ENCODE measurements around the gene LRG1. TPM values are rescaled to one million over a fixed set of nuclear protein-coding genes. Genes with fewer than 3 reads are reported as not detected.

Gene LRG1
- total and polyA plus RNA-seq, 2 of the 13 experiments (the other 11 are each of a cell fraction or from before 2014, with no cell fraction given) = 12.0 to 39.3 TPM

DNA sequence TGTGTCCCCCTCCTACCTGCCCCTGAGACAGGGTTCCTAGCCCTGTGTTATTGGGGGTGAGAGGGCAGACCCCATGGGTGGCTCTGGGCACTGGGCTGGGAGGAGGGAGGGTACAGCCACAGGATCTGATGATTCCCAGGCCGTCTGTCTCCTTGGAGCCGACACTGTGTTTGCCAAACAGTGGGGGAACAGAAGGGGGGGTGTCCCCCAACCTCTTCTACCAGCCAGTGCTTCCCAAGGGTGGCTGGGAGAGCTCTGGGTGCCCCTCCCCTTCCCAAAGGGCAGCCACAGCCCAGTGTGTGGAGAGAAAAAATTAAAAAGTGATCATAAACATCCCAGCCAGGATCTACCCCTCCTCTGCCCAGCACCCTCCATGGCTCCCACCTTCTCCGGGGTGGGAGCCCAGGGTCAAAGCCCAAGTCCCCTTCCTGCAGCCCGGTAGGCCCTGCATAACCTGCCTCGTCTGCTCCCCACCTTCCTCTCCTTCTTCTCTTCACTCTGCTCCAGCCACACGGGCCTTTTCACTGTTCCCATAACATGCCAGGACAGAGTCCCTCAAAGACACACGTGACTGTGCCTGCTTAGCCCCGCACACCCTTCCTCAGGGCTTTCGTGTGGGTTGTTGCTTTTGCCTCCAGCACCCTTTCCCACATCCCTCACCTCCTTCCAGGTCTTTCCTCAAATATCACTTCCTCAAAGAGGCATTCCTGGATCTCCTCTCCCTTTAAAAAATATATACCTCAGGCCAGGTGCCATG is 20.1 kb downstream of the LRG1 start (continued):
- TF ChIP-seq CSRNP2 (CRISPR knock-in tag; conservative IDR thresholded peaks at IDR 0.05; ENCODE audit: low read depth) (no peak), CREB1 (IDR thresholded peaks at IDR 0.05) (no peak), CREB1 (CRISPR knock-in tag; IDR thresholded peaks at IDR 0.05) (no peak), ZNF574 (CRISPR knock-in tag; IDR thresholded peaks at IDR 0.05) (0 out of 2 replicates have a peak, but pooled peaks have one; percentile 10), ZNF841 (CRISPR knock-in tag; IDR thresholded peaks at IDR 0.05; ENCODE audit: borderline replicate concordance) (no peak), ZNF598 (CRISPR knock-in tag; IDR thresholded peaks at IDR 0.05; ENCODE audit: borderline replicate concordance) (no peak), SRF (IDR thresholded peaks at IDR 0.05; ENCODE audit: low read depth, low read length) (no peak), TBX3 (IDR thresholded peaks at IDR 0.05; ENCODE audit: borderline replicate concordance) (no peak), ZNF543 (CRISPR knock-in tag; IDR thresholded peaks at IDR 0.05) (no peak), REL (CRISPR knock-in tag; conservative IDR thresholded peaks at IDR 0.05) (no peak), MZF1 (CRISPR knock-in tag; IDR thresholded peaks at IDR 0.05; ENCODE audit: borderline replicate concordance) (no peak)
- TF ChIP-seq, protein P1, sequence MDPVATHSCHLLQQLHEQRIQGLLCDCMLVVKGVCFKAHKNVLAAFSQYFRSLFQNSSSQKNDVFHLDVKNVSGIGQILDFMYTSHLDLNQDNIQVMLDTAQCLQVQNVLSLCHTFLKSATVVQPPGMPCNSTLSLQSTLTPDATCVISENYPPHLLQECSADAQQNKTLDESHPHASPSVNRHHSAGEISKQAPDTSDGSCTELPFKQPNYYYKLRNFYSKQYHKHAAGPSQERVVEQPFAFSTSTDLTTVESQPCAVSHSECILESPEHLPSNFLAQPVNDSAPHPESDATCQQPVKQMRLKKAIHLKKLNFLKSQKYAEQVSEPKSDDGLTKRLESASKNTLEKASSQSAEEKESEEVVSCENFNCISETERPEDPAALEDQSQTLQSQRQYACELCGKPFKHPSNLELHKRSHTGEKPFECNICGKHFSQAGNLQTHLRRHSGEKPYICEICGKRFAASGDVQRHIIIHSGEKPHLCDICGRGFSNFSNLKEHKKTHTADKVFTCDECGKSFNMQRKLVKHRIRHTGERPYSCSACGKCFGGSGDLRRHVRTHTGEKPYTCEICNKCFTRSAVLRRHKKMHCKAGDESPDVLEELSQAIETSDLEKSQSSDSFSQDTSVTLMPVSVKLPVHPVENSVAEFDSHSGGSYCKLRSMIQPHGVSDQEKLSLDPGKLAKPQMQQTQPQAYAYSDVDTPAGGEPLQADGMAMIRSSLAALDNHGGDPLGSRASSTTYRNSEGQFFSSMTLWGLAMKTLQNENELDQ (CRISPR knock-in tag; IDR thresholded peaks at IDR 0.05; ENCODE audit: borderline replicate concordance) = no peak
- TF ChIP-seq, protein P2, sequence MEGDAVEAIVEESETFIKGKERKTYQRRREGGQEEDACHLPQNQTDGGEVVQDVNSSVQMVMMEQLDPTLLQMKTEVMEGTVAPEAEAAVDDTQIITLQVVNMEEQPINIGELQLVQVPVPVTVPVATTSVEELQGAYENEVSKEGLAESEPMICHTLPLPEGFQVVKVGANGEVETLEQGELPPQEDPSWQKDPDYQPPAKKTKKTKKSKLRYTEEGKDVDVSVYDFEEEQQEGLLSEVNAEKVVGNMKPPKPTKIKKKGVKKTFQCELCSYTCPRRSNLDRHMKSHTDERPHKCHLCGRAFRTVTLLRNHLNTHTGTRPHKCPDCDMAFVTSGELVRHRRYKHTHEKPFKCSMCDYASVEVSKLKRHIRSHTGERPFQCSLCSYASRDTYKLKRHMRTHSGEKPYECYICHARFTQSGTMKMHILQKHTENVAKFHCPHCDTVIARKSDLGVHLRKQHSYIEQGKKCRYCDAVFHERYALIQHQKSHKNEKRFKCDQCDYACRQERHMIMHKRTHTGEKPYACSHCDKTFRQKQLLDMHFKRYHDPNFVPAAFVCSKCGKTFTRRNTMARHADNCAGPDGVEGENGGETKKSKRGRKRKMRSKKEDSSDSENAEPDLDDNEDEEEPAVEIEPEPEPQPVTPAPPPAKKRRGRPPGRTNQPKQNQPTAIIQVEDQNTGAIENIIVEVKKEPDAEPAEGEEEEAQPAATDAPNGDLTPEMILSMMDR (CRISPR knock-in tag; IDR thresholded peaks at IDR 0.05) = no peak
- TF ChIP-seq, protein P3, sequence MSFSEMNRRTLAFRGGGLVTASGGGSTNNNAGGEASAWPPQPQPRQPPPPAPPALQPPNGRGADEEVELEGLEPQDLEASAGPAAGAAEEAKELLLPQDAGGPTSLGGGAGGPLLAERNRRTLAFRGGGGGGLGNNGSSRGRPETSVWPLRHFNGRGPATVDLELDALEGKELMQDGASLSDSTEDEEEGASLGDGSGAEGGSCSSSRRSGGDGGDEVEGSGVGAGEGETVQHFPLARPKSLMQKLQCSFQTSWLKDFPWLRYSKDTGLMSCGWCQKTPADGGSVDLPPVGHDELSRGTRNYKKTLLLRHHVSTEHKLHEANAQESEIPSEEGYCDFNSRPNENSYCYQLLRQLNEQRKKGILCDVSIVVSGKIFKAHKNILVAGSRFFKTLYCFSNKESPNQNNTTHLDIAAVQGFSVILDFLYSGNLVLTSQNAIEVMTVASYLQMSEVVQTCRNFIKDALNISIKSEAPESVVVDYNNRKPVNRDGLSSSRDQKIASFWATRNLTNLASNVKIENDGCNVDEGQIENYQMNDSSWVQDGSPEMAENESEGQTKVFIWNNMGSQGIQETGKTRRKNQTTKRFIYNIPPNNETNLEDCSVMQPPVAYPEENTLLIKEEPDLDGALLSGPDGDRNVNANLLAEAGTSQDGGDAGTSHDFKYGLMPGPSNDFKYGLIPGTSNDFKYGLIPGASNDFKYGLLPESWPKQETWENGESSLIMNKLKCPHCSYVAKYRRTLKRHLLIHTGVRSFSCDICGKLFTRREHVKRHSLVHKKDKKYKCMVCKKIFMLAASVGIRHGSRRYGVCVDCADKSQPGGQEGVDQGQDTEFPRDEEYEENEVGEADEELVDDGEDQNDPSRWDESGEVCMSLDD (CRISPR knock-in tag; IDR thresholded peaks at IDR 0.05; ENCODE audit: borderline replicate concordance) = no peak
- TF ChIP-seq, protein P4, sequence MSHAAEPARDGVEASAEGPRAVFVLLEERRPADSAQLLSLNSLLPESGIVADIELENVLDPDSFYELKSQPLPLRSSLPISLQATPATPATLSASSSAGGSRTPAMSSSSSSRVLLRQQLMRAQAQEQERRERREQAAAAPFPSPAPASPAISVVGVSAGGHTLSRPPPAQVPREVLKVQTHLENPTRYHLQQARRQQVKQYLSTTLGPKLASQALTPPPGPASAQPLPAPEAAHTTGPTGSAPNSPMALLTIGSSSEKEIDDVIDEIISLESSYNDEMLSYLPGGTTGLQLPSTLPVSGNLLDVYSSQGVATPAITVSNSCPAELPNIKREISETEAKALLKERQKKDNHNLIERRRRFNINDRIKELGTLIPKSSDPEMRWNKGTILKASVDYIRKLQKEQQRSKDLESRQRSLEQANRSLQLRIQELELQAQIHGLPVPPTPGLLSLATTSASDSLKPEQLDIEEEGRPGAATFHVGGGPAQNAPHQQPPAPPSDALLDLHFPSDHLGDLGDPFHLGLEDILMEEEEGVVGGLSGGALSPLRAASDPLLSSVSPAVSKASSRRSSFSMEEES (CRISPR knock-in tag; IDR thresholded peaks at IDR 0.05) = peak; percentile 27; the same call in 1 of the 2 replicates
